ENCODE results near the gene DNAH1.
"Not testable (repeated sequence)": the region's sequence is repeated elsewhere in the genome, so short reads cannot be mapped to it uniquely, and the experiment has no call there.

Gene DNAH1

DNA sequence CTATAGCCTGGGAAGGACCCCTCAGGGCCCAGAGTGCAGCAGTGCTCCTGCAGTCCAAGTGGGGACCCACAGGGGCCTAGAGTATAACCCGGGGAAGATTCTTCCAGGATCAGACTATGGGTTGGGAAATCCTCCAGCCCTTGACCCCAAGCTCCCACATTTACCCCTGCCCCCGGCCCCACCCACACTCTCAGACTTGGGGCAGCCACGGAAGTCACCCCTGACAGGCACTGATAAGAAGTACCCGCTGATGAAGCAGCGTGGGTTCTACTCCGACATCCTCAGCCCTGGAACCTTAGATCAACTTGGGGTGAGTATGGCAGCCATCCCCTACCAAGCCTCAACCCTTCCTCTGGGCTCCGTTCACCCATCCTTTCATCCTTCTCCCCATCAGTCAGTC is 6.3 kb downstream of the DNAH1 start:
- no peaks in the 10 kb centered on the region for H3K36me3 ChIP-seq (ENCODE audit: control insufficient read depth, insufficient read depth, low read length)
- no peak overlapping the region for H3K4me3 ChIP-seq (ENCODE audit: low read length)
- H3K27ac ChIP-seq (ENCODE audit: low read depth, low read length) = no peak overlapping the region
- H3K27me3 ChIP-seq (ENCODE audit: control insufficient read depth, insufficient read depth, low read length) = no peaks in the 10 kb centered on the region
- H3K9ac ChIP-seq (ENCODE audit: low read length) = no peak overlapping the region
- H3K4me1 ChIP-seq (ENCODE audit: control insufficient read depth, insufficient read depth, low read length) = no peaks in the 10 kb centered on the region

DNA sequence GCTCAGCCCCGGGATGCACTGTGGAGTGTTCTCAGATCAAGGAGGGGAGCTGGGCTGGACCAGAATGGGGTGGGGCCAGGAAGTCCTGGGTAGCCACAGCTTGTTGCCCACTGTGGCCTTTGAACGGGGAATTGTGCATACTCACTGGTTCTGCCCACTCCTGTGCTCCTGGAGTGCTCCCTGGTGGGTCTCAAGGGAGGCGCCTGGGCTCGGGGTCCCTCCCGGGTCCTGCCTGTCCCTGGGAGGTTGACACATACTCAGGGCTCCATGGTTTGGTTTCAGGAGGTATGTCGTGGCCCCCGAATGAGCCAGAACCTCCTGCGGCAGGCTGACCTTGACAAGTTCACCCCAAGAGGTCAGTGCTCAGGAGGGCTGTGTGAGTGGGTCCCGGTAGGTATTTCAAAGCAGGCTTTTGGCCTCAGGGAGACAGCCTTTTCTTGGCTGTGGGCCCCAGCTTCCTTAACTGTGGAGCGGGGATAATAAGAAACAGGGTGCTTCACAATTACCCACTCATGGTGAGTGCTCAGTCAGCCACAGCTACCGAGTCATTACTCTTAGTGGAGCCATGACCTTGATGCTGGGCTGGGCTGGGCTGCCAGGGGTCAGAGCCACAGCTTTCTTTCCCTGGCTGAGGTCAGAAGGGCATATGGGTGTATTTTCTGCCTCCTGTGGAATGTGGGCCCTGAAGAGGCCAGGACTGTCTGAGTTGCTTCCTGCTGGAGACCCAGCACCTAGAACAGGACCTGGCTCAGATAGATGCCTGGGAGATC is 7.6 kb downstream of the DNAH1 start:
- Histone ChIP-seq H3K4me3 (ENCODE audit: low read length) (no peak overlapping the region), H3K4me1 (ENCODE audit: control insufficient read depth, insufficient read depth, low read length) (no peaks in the 10 kb centered on the region), H3K27ac (ENCODE audit: low read depth, low read length) (no peak overlapping the region), H3K27me3 (ENCODE audit: control insufficient read depth, insufficient read depth, low read length) (no peaks in the 10 kb centered on the region), H3K9ac (ENCODE audit: low read length) (no peak overlapping the region), H3K36me3 (ENCODE audit: control insufficient read depth, insufficient read depth, low read length) (no peaks in the 10 kb centered on the region)

DNA sequence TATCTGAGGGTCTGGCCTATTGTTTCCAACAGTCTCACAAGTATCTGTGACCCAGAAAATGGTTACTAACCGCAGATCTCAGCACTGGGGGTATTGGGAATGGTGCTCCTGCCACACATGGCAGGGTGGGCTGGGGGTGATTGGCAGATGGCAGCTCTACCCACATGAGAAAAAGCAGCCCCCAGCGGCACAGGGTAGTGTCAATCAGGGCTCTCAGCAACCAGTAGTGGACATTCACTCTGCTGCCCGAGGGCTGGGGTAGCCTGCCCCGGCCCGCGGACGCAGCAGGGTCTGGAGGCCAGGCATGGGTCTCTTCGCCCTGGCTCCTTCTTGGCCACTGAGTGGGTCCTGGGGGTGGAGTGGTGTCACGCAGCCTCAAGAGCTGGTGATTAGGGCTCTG is 8.6 kb downstream of the DNAH1 start:
- H3K36me3 ChIP-seq (ENCODE audit: control insufficient read depth, insufficient read depth, low read length) = no peaks in the 10 kb centered on the region

DNA sequence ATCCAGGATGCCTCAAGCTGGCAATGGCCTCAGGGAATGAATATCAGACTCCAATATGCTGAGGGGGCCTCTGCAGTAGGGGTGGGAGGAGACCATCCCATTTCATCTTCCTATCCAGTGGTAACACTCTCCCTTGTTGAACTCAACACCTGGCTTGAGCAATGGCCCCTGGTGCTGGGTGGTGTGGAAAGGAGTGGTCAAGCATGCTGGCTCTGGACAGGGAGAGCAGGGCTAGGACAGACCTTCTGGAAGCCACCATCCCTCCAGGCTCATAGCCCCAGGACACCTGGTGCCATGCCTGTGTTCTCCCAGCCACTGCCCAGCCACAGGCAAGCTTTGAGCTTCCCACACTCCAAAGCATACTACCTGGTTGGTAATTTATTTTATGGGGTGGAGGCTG is 9.6 kb downstream of the DNAH1 start:
- H3K36me3 ChIP-seq (ENCODE audit: control insufficient read depth, insufficient read depth, low read length) = no peaks in the 10 kb centered on the region
- no peak overlapping the region for H3K27ac ChIP-seq (ENCODE audit: low read depth, low read length)
- no peaks in the 10 kb centered on the region for H3K4me1 ChIP-seq (ENCODE audit: control insufficient read depth, insufficient read depth, low read length)

More for the DNA sequence above, 8.6 kb downstream of the DNAH1 start:
- Histone ChIP-seq H3K27me3 (ENCODE audit: control insufficient read depth, insufficient read depth, low read length) (no peaks in the 10 kb centered on the region), H3K27ac (ENCODE audit: low read depth, low read length) (no peak overlapping the region), H3K4me1 (ENCODE audit: control insufficient read depth, insufficient read depth, low read length) (no peaks in the 10 kb centered on the region), H3K9ac (ENCODE audit: low read length) (no peak overlapping the region), H3K4me3 (ENCODE audit: low read length) (no peak overlapping the region)

DNA sequence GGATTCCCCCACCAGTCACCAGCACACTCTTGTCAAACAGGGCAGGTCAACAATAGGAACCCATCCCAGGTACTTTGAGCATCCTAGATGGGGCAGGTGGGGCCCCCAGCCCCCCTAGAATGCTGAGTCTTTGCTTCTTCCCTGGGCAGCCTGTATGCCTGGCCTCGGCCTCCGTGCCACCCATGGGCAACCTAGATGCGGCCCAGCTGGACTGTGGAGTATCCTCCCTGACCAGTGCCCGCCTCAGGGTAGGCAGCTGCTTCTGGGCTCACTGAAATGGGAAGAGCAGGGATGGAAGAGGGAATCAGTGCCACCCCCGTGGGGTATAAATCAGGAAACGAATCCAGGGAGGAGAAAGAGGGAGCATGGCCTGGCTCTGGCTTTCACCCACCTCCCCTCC is 10.9 kb downstream of the DNAH1 start:
- Histone ChIP-seq H3K36me3 (ENCODE audit: control insufficient read depth, insufficient read depth, low read length) (peaks cover 2% of the 10 kb centered on the region), H3K27ac (ENCODE audit: low read depth, low read length) (no peak overlapping the region)

More for the DNA sequence above, 9.6 kb downstream of the DNAH1 start:
- H3K9ac ChIP-seq (ENCODE audit: low read length) = no peak overlapping the region
- no peaks in the 10 kb centered on the region for H3K27me3 ChIP-seq (ENCODE audit: control insufficient read depth, insufficient read depth, low read length)
- no peak overlapping the region for H3K4me3 ChIP-seq (ENCODE audit: low read length)

DNA sequence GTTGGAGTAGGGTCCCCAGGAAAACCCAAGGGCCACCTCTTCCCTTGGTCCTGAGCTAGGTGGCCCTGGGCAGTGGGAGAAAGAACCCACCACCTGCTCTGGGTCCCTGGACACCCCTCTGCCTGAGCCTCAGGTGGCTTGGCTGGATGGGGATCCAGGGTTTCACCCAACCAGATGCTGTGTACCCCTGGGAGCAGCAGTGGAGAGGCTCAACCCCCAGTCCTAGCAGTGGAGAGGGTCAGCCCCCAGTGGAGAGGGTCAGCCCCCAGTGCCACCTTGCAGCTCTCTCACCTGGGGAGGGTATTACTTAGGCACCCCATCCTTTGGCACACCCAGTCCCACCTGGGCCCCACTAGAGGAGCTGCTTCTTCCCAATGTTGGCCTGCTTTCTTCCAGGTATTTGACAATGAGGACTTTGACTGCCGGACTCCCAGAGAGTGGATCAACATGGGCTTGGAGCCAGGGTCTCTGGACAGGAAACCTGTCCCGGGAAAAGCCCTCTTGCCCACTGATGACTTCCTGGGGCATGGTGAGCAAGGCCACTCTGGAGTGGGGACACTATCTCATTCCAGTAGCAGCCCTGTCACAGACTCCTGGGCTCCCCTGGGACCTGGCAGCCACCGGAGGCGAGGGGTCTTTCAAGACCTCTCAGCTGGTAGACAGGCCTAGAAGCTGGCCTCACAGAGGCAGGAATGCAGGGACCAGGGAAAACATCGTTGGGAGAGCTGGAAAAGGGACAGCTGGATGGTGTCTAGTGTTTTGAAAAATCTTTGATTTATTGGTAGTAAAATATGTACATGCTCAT is 11.6 kb downstream of the DNAH1 start:
- H3K9ac ChIP-seq (ENCODE audit: low read length) = no peak overlapping the region

More for the DNA sequence above, 10.9 kb downstream of the DNAH1 start:
- Histone ChIP-seq H3K4me1 (ENCODE audit: control insufficient read depth, insufficient read depth, low read length) (no peaks in the 10 kb centered on the region), H3K4me3 (ENCODE audit: low read length) (no peak overlapping the region), H3K27me3 (ENCODE audit: control insufficient read depth, insufficient read depth, low read length) (no peaks in the 10 kb centered on the region), H3K9ac (ENCODE audit: low read length) (no peak overlapping the region)

DNA sequence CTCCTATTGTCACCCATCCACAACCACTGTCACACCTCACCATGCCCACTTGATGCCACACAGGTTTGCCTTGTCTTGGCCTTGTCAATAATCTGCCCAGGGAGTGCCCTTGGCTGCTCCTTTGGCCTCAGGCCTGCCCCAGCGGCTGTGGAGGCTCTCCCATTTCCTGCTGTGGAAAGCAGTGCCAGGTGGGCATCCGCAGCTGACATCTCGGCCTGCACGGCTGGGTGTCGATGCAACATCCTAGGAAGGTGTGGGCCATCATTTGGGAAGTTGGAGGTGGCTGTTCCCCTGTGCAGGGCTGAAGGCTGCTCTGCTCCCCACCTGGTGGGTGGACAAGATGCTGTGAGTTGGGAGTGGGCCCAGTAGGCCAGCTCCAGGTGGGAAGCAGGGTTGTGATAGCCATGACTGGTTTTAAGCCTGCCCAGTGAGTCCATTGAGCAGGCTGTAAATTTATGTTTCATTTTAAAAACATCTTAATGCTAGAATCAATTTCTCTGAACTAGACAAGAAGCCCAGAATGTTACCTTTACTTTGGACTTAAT is 12.5 kb downstream of the DNAH1 start:
- H3K9ac ChIP-seq (ENCODE audit: low read length) = no peak overlapping the region
- H3K4me3 ChIP-seq (ENCODE audit: low read length) = no peak overlapping the region
- no peaks in the 10 kb centered on the region for H3K27me3 ChIP-seq (ENCODE audit: control insufficient read depth, insufficient read depth, low read length)
- H3K27ac ChIP-seq (ENCODE audit: low read depth, low read length) = no peak overlapping the region
- no peaks in the 10 kb centered on the region for H3K4me1 ChIP-seq (ENCODE audit: control insufficient read depth, insufficient read depth, low read length)
- H3K36me3 ChIP-seq (ENCODE audit: control insufficient read depth, insufficient read depth, low read length) = peaks cover 7% of the 10 kb centered on the region

More for the DNA sequence above, 11.6 kb downstream of the DNAH1 start:
- Histone ChIP-seq H3K4me3 (ENCODE audit: low read length) (no peak overlapping the region), H3K27ac (ENCODE audit: low read depth, low read length) (no peak overlapping the region), H3K27me3 (ENCODE audit: control insufficient read depth, insufficient read depth, low read length) (no peaks in the 10 kb centered on the region), H3K4me1 (ENCODE audit: control insufficient read depth, insufficient read depth, low read length) (no peaks in the 10 kb centered on the region), H3K36me3 (ENCODE audit: control insufficient read depth, insufficient read depth, low read length) (peaks cover 6% of the 10 kb centered on the region)

DNA sequence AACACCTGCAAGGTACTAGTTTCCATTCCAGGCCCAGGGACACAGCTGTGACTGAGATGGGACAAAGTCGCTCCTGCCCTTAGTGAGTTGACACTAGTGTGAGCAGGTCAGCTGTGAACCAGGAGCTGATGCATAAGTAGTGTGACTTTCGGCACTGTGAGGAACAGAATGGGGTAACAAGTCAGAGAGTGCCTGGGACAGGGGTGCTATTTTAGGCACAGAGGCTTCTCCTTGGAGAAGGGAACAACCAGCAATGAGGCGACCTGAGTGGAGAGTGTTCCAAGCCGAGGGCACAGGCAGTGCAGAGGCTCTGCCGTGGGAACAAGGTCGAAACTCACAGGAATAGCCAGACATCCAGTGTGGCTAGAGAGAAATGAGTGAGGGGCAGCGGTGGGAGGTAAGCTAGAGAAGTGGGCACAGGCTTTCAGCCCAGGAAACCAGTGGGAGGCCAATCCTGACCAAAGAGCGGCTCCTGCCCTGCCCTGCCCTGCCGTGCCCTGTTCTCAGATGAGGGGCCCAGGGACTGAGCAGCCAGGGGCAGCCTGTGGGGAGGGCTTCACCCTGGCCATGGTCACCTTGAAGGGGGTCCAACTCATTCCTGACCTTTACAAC is 14.2 kb downstream of the DNAH1 start:
- H3K36me3 ChIP-seq (ENCODE audit: control insufficient read depth, insufficient read depth, low read length) = peaks cover 7% of the 10 kb centered on the region
- no peaks in the 10 kb centered on the region for H3K27me3 ChIP-seq (ENCODE audit: control insufficient read depth, insufficient read depth, low read length)
- H3K4me1 ChIP-seq (ENCODE audit: control insufficient read depth, insufficient read depth, low read length) = no peaks in the 10 kb centered on the region
- no peak overlapping the region for H3K27ac ChIP-seq (ENCODE audit: low read depth, low read length)
- no peak overlapping the region for H3K9ac ChIP-seq (ENCODE audit: low read length)
- H3K4me3 ChIP-seq (ENCODE audit: low read length) = no peak overlapping the region

DNA sequence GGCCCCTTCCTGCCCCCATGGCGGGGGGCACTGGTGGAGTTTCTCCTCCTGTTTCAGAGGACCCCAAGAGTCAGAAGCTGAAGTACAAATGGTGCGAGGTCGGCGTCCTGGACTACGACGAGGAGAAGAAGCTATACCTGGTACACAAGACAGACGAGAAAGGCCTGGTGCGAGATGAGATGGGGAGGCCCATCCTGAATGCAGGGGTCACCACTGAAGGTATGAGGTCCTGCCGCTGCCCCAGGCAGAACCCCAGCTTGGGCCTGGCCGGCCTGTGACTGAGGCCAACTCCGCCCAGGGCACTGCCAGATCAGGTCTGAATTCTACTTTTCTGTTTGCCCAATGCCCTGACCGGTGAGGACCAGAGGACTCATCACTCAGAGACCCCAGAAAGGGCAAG is 15.0 kb downstream of the DNAH1 start:
- H3K4me3 ChIP-seq (ENCODE audit: low read length) = no peak overlapping the region
- peaks cover 7% of the 10 kb centered on the region for H3K36me3 ChIP-seq (ENCODE audit: control insufficient read depth, insufficient read depth, low read length)
- no peak overlapping the region for H3K27ac ChIP-seq (ENCODE audit: low read depth, low read length)
- H3K4me1 ChIP-seq (ENCODE audit: control insufficient read depth, insufficient read depth, low read length) = no peaks in the 10 kb centered on the region
- H3K27me3 ChIP-seq (ENCODE audit: control insufficient read depth, insufficient read depth, low read length) = no peaks in the 10 kb centered on the region
- H3K9ac ChIP-seq (ENCODE audit: low read length) = no peak overlapping the region

DNA sequence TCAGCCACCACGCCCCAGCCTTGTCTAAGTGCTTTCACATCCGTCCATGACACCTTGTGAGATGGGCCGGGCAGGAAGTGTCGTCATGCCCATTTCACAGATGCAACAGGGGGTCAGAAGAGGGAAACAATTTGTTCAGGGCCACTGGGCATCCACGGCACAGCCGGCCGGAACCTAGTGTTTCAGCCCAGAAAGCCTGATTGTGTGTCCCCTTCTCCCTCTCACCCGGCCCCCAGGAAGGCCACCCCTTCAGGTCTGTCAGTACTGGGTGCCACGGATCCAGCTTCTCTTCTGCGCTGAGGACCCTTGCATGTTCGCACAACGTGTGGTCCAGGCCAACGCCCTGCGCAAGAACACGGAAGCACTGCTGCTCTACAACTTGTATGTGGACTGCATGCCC is 15.8 kb downstream of the DNAH1 start:
- H3K4me1 ChIP-seq (ENCODE audit: control insufficient read depth, insufficient read depth, low read length) = no peaks in the 10 kb centered on the region
- no peak overlapping the region for H3K9ac ChIP-seq (ENCODE audit: low read length)
- H3K36me3 ChIP-seq (ENCODE audit: control insufficient read depth, insufficient read depth, low read length) = peaks cover 7% of the 10 kb centered on the region
- H3K4me3 ChIP-seq (ENCODE audit: low read length) = no peak overlapping the region
- H3K27me3 ChIP-seq (ENCODE audit: control insufficient read depth, insufficient read depth, low read length) = no peaks in the 10 kb centered on the region
- H3K27ac ChIP-seq (ENCODE audit: low read depth, low read length) = no peak overlapping the region

DNA sequence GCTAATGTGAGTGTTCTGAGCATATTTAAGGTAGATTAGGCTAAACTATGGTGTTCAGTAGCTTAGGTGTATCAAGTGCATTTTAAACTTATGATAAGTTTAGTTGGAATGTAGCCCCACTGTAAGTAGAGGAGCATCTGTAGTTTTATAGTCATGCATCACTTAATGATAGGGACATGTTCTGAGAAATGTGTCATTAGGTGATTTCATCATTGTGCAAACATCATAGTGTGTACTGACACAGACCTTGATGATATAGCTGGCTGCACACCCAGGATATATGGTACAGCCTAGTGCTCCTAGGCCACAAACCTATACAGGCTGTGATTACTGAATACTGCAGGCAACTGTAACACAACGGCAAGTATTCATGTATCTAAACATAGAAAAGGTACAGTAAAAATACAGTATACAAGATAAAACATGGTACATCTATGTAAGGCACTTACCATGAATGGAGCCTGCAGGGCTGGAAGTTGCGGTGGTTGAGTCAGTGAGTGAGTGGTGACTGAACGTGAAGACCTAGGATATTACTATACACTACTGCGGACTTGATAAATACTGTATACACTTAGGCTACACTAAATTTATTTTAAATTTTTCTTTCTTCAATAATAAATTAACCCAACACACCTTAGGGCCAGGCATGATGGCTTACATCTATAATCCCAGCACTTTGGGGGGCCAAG is 17.9 kb downstream of the DNAH1 start:
- Histone ChIP-seq H3K4me3 (ENCODE audit: low read length) (no peak overlapping the region), H3K4me1 (ENCODE audit: control insufficient read depth, insufficient read depth, low read length) (no peaks in the 10 kb centered on the region), H3K27me3 (ENCODE audit: control insufficient read depth, insufficient read depth, low read length) (no peaks in the 10 kb centered on the region), H3K27ac (ENCODE audit: low read depth, low read length) (no peak overlapping the region), H3K36me3 (ENCODE audit: control insufficient read depth, insufficient read depth, low read length) (peaks cover 7% of the 10 kb centered on the region), H3K9ac (ENCODE audit: low read length) (no peak overlapping the region)

DNA sequence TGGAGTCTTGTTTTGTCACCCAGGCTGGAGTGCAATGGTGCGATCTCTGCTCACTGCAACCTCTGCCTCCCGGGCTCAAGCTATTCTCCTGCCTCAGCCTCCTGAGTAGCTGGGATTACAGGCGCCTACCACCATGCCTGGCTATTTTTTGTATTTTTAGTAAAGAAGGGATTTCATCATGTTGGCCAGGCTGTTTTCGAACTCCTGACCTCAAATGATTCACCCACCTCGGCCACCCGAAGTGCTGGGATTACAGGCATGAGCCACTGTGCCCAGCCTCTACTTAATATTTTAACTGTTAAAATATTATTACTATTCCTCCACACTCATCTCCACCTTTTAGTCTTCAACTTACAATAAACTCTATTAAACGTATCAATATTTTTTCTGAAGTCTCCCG is 22.0 kb downstream of the DNAH1 start:
- not testable (repeated sequence) for H3K4me1 ChIP-seq (ENCODE audit: control insufficient read depth, insufficient read depth, low read length); H3K4me3 ChIP-seq (ENCODE audit: low read length); H3K36me3 ChIP-seq (ENCODE audit: control insufficient read depth, insufficient read depth, low read length); H3K27me3 ChIP-seq (ENCODE audit: control insufficient read depth, insufficient read depth, low read length); H3K9ac ChIP-seq (ENCODE audit: low read length); H3K27ac ChIP-seq (ENCODE audit: low read depth, low read length)
